Gastrocnemius medialis (tissue), 4 donors: Measurements from ENCODE around the gene RPL7L1. TPM values are rescaled to one million over a fixed set of nuclear protein-coding genes. Genes with fewer than 3 reads are reported as not detected.
A peak's percentile ranks its signal among the peaks of the same experiment; 100 is the strongest.
"Not testable (repeated sequence)": the region's sequence is repeated elsewhere in the genome, so short reads cannot be mapped to it uniquely, and the experiment has no call there.

Source experiments
- ATAC-seq, 2 donors: fragments of 150-250 bp; one replicate each; pipeline ENCODE4 v1.9.1; 2016
- DNase-seq, 2 donors: peaks; one replicate each; pipeline ENCODE4 v3.0.0-alpha.2; 2019
- H3K27ac ChIP-seq, 4 donors: fragments of 200-600 bp; sonication (generic); 1 replicate in 1 of 4; 2 replicates in 3 of 4; pipeline ENCODE4 v1.5.1; 2016 to 2018; ENCODE audit warnings: mild to moderate bottlenecking in 2 of 4, moderate library complexity in 1 of 4
- H3K27me3 ChIP-seq, 3 donors: fragments of 200-600 bp; sonication (generic) in 2 of 3; 1 replicate in 1 of 3; 2 replicates in 2 of 3; pipeline versions ENCODE4 v1.5.1 to v1.6.0; 2016 to 2019; ENCODE audit warnings: mild to moderate bottlenecking in 1 of 3, moderate library complexity in 1 of 3
- H3K36me3 ChIP-seq, 2 donors: fragments of 200-600 bp; sonication (generic) in 1 of 2; one replicate each; pipeline ENCODE4 v1.5.1; 2017 to 2018
- H3K4me1 ChIP-seq, 2 donors: fragments of 200-600 bp; sonication (generic) in 1 of 2; one replicate each; pipeline ENCODE4 v1.5.1; 2016 to 2017; ENCODE audit warnings: mild to moderate bottlenecking in 2 of 2
- H3K4me3 ChIP-seq, 4 donors: fragments of 200-600 bp; sonication (generic) in 3 of 4; 1 replicate in 1 of 4; 2 replicates in 3 of 4; pipeline ENCODE4 v1.5.1; 2016 to 2019; ENCODE audit warnings: mild to moderate bottlenecking in 2 of 4
- H3K9me3 ChIP-seq, 3 donors: fragments of 200-600 bp; sonication (generic) in 2 of 3; 1 replicate in 1 of 3; 2 replicates in 2 of 3; pipeline ENCODE4 v1.5.1; 2016 to 2019
- CTCF ChIP-seq, 5 experiments: fragments of 450-650 bp in 3 of 5; fragments of 200-600 bp in 2 of 5; sonication (generic) in 2 of 5; IDR thresholded peaks in 4 of 5; conservative IDR thresholded peaks in 1 of 5; 1 replicate in 4 of 5; 2 replicates in 1 of 5; pipeline ENCODE4 v1.5.1; 2016 to 2019; ENCODE audit warnings: antibody characterized with exemption in 5 of 5, mild to moderate bottlenecking in 3 of 5, moderate library complexity in 3 of 5
- POLR2A ChIP-seq, 2 donors: fragments of 450-650 bp; IDR thresholded peaks; one replicate each; pipeline ENCODE4 v1.6.1; 2017; ENCODE audit warnings: antibody characterized with exemption in 2 of 2, mild to moderate bottlenecking in 2 of 2, moderate library complexity in 2 of 2
- in situ Hi-C, 4 donors: fragments of 200-750 bp; cut with MboI; loops; one replicate each; pipeline versions ENCODE4 v1.15.0 to v1.8.0; 2017; ENCODE audit warnings: low sequenced_read_pairs in 4 of 4
- intact Hi-C: fragments of 100-400 bp; cut with DNase I; formaldehyde crosslinking; loops from one replicate; pipeline ENCODE4 v1.15.1; 2023; ENCODE audit warnings: low total_unique reads
- total RNA-seq, 4 donors: library from RNA; depleted of rRNA; stranded (reverse); fragments of >200 nt; gene quantifications; one replicate each; pipeline versions ENCODE4 v1.1.0 to v1.2.3, GENCODE V29; 2016

The RPL7L1 gene
- total RNA-seq, 4 donors from 2014 or later: 59.6 to 87.1 (median 65.2) TPM

GRCh38 chr6:42873313-42873712 lies 6.1 kb upstream of the RPL7L1 start:
- Histone ChIP-seq H3K9me3 (no peaks in the 10 kb centered on the region), H3K27me3 (no peaks in the 10 kb centered on the region), H3K36me3 (no peaks in the 10 kb centered on the region), H3K4me3 (no peak overlapping the region), H3K4me1 (peaks cover 6 to 8% of the 10 kb centered on the region in 2 donors), H3K27ac (no peak overlapping the region)
- intact Hi-C loops: no loop called here
- in situ Hi-C loops: loop anchor here in 2 of 4 donors (10.0 to 25.0 kb wide), 2 partner anchors 136 to 139 kb away; partner anchors contain the start of gene TBCC (in 1 of the 2)
- no peak for ATAC-seq
- DNase-seq: no peak
- TF ChIP-seq POLR2A (IDR thresholded peaks at IDR 0.05) (no peak), CTCF (IDR thresholded peaks at IDR 0.05 in 4 of 5, conservative IDR thresholded peaks at IDR 0.05 in 1 of 5) (no peak)

- Histone ChIP-seq H3K9me3 (no peaks in the 10 kb centered on the region), H3K27ac (peak overlapping the region; percentile 57 to 68 (median 62)), H3K4me1 (peaks cover 23 to 24% of the 10 kb centered on the region in 2 donors), H3K4me3 (no peak overlapping the region), H3K27me3 (no peaks in the 10 kb centered on the region), H3K36me3 (peaks cover 0 to 13% of the 10 kb centered on the region in 2 donors)
- DNase-seq: peak in 1 of 2 donors; percentile 41
- TF ChIP-seq CTCF (IDR thresholded peaks at IDR 0.05 in 4 of 5, conservative IDR thresholded peaks at IDR 0.05 in 1 of 5) (no peak), POLR2A (IDR thresholded peaks at IDR 0.05) (no peak)
- ATAC-seq: no peak
- intact Hi-C loops (loop anchor here (1.0 to 5.0 kb wide), 3 partner anchors 90 to 216 kb away; no protein-coding TSS in a partner anchor), in situ Hi-C loops (loop anchor here (5.0 to 10.0 kb wide), 4 partner anchors 135 to 215 kb away; no protein-coding TSS in a partner anchor)
Observed at GRCh38 chr6:42877695-42878094, 1.7 kb upstream of the RPL7L1 start.

- Histone ChIP-seq H3K4me3 (peak overlapping the region; percentile 75 to 92 (median 80)), H3K4me1 (peaks cover 23 to 24% of the 10 kb centered on the region in 2 donors), H3K36me3 (peaks cover 0 to 40% of the 10 kb centered on the region in 2 donors), H3K27ac (peak overlapping the region; percentile 85 to 96 (median 94))
- intact Hi-C loops, in situ Hi-C loops, DNase-seq, H3K27me3 ChIP-seq, H3K9me3 ChIP-seq, ATAC-seq: not testable (repeated sequence)
Observed at GRCh38 chr6:42880240-42880817, 913 bp downstream of the RPL7L1 start.

- H3K36me3 ChIP-seq: peaks cover 0 to 45% of the 10 kb centered on the region in 2 donors
- DNase-seq, H3K9me3 ChIP-seq, ATAC-seq, H3K27me3 ChIP-seq, intact Hi-C loops, in situ Hi-C loops: not testable (repeated sequence)
- peaks cover 23 to 24% of the 10 kb centered on the region in 2 donors for H3K4me1 ChIP-seq
- H3K27ac ChIP-seq: peak overlapping the region; percentile 85 to 96 (median 94)
- peak overlapping the region; percentile 75 to 92 (median 80) for H3K4me3 ChIP-seq
Observed at GRCh38 chr6:42880871-42881270, 1.5 kb downstream of the RPL7L1 start.

GRCh38 chr6:42885702-42886101 lies 6.3 kb downstream of the RPL7L1 start:
- H3K9me3 ChIP-seq: no peaks in the 10 kb centered on the region
- DNase-seq (no peak), ATAC-seq (no peak)
- no peak for TF ChIP-seq POLR2A (IDR thresholded peaks at IDR 0.05)
- TF ChIP-seq CTCF (IDR thresholded peaks at IDR 0.05 in 4 of 5, conservative IDR thresholded peaks at IDR 0.05 in 1 of 5): no peak
- H3K27ac ChIP-seq: no peak overlapping the region
- no peaks in the 10 kb centered on the region for H3K27me3 ChIP-seq
- H3K4me1 ChIP-seq: peaks cover 10 to 19% of the 10 kb centered on the region in 2 donors
- intact Hi-C loops: no loop called here
- peaks cover 0 to 60% of the 10 kb centered on the region in 2 donors for H3K36me3 ChIP-seq
- H3K4me3 ChIP-seq: no peak overlapping the region
- in situ Hi-C loops: no loop called here

GRCh38 chr6:42888201-42888600 lies 8.8 kb downstream of the RPL7L1 start:
- DNase-seq, ATAC-seq, H3K27me3 ChIP-seq, H3K27ac ChIP-seq, H3K4me3 ChIP-seq, in situ Hi-C loops, intact Hi-C loops, H3K9me3 ChIP-seq: not testable (repeated sequence)
- Histone ChIP-seq H3K36me3 (peaks cover 0 to 42% of the 10 kb centered on the region in 2 donors), H3K4me1 (peaks cover 13% of the 10 kb centered on the region in 2 donors)
